ENCODE results near the gene RAB40C.

The RAB40C gene

DNA sequence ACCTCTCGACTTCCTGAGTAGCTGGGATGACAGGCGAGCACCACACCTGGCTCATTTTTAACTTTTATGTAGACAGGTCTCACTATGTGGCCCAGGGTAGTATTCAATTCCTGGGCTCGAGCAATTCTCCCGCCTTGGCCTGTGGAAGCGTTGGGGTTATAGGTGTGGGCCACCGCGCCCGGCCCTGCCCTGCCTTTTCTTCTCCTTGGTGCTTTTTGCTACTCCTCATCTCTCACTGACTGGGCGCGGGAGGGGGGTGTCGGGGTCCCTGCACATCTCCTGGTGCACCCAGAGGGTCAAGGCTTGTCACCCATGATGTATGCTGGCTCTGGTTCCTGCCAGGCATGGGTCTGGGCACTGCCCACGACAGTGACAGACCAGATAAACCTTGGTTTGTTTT, 54.7 kb downstream of the RAB40C start:
- Histone ChIP-seq H3K4me2 (ENCODE audit: low read depth, low read length) (no peak overlapping the region), H3F3A (ENCODE audit: insufficient read depth, low read length) (peaks cover 34% of the 10 kb centered on the region), H3K9me2 (replicated peaks; ENCODE audit: insufficient read depth, low read length) (no peaks in the 10 kb centered on the region), H3K27ac (ENCODE audit: low read length) (no peak overlapping the region), H2AFZ (ENCODE audit: low read length) (no peak overlapping the region), H3K4me3 (ENCODE audit: low read length) (no peak overlapping the region), H3K9me3 (replicated peaks; ENCODE audit: insufficient read depth, low read length) (no peaks in the 10 kb centered on the region), H3K36me3 (replicated peaks; ENCODE audit: insufficient read depth, low read length) (no peaks in the 10 kb centered on the region), H4K20me1 (ENCODE audit: insufficient read depth, low read length) (no peaks in the 10 kb centered on the region), H3K27me3 (replicated peaks; ENCODE audit: insufficient read depth, low read length) (no peaks in the 10 kb centered on the region), H3K4me1 (ENCODE audit: low read length) (0 out of 2 replicates have a peak, but pooled peaks cover 8% of the 10 kb centered on the region), H3K79me2 (ENCODE audit: low read length) (peaks cover 78% of the 10 kb centered on the region), H3K9ac (ENCODE audit: low read length) (no peak overlapping the region)
- TF ChIP-seq EZH2phosphoT487 (IDR thresholded peaks at IDR 0.05; ENCODE audit: low read length) (no peak), EZH2 (optimal IDR thresholded peaks at IDR 0.05; ENCODE audit: low read depth, low read length) (no peak)
- TF ChIP-seq, protein P1, sequence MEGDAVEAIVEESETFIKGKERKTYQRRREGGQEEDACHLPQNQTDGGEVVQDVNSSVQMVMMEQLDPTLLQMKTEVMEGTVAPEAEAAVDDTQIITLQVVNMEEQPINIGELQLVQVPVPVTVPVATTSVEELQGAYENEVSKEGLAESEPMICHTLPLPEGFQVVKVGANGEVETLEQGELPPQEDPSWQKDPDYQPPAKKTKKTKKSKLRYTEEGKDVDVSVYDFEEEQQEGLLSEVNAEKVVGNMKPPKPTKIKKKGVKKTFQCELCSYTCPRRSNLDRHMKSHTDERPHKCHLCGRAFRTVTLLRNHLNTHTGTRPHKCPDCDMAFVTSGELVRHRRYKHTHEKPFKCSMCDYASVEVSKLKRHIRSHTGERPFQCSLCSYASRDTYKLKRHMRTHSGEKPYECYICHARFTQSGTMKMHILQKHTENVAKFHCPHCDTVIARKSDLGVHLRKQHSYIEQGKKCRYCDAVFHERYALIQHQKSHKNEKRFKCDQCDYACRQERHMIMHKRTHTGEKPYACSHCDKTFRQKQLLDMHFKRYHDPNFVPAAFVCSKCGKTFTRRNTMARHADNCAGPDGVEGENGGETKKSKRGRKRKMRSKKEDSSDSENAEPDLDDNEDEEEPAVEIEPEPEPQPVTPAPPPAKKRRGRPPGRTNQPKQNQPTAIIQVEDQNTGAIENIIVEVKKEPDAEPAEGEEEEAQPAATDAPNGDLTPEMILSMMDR (IDR thresholded peaks at IDR 0.05; ENCODE audit: low read length): no peak
- no peak for DNase-seq

DNA sequence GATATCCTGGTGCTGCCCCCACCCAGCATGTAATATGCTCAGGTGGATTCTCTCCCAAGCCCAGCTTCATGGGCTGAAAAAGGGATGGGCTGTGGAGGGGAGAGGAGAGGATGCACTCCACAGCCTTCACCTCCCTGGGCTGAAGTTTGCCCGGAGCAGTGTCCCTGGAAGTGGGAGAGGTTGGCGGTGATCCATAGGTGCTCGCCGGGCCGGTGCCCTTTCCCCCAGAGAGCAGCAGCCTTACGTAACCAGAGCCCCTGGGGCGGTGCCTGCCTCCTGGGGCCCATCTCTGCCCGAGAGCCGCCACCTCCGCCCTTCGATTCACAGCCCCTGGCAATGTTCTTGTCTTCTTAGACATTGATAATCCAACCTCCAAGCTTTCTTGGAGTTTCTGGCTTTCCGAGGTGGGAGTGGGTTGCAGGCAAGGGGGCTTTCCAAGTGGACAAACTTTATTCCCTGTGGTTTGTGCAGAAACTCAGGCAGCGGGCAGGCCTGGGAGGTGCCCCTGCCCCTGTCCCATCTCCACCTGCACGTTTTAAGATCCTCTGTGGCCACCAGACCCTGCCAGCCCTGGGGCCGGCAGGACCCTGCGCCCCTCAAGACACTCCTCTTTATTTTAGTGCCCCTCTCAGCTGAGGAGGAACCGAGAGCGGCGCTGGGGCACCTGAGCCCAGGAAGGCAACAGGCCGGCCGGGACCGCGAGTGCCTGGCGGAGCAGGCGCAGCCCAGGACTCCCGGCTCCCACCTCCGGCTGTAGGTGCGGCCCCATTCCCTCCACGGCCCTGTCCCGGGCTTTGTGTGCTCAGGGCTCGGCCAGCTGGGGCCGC, 56.2 kb downstream of the RAB40C start:
- Histone ChIP-seq H3K27ac (ENCODE audit: low read length) (no peak overlapping the region), H3K4me2 (ENCODE audit: low read depth, low read length) (no peak overlapping the region)
- DNase-seq: no peak

DNA sequence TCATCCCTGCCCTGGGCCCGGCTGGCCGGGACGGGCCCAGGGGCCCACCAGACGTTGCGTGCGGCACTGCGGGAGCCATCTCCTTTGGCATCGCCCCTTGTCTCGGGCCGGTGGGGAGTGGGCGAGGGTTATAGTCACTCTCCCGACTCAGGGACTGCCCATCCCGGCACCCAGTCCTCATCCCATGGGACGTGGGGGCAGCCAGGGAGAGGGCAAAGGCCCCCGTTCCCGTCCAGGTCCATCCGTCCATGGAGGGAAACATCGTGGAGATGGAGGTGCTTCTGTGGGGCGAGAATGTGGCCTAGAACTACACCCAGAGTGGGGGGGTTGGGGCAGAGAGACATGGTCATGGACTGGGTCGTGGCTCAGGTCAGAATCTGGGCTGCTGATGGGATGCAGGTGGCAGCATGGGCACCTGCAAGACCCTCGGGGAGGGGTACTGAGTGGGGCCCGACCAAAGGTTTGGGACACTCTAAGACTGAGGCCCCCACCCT, 56.9 kb downstream of the RAB40C start:
- no peaks in the 10 kb centered on the region for H3K27me3 ChIP-seq (replicated peaks; ENCODE audit: insufficient read depth, low read length)
- no peak overlapping the region for H2AFZ ChIP-seq (ENCODE audit: low read length)
- peaks cover 7% of the 10 kb centered on the region; the same call in 1 of the 2 replicates for H3K4me1 ChIP-seq (ENCODE audit: low read length)
- peaks cover 28% of the 10 kb centered on the region for H3F3A ChIP-seq (ENCODE audit: insufficient read depth, low read length)
- no peak overlapping the region for H3K27ac ChIP-seq (ENCODE audit: low read length)
- no peak for TF ChIP-seq EZH2 (optimal IDR thresholded peaks at IDR 0.05; ENCODE audit: low read depth, low read length)
- TF ChIP-seq EZH2phosphoT487 (IDR thresholded peaks at IDR 0.05; ENCODE audit: low read length): no peak
- TF ChIP-seq, protein P1 (IDR thresholded peaks at IDR 0.05; ENCODE audit: low read length): no peak
- peaks cover 82% of the 10 kb centered on the region for H3K79me2 ChIP-seq (ENCODE audit: low read length)
- H3K9me3 ChIP-seq (replicated peaks; ENCODE audit: insufficient read depth, low read length): no peaks in the 10 kb centered on the region
- no peak overlapping the region for H3K9ac ChIP-seq (ENCODE audit: low read length)
- H4K20me1 ChIP-seq (ENCODE audit: insufficient read depth, low read length): no peaks in the 10 kb centered on the region
- no peaks in the 10 kb centered on the region for H3K9me2 ChIP-seq (replicated peaks; ENCODE audit: insufficient read depth, low read length)
- no peak overlapping the region for H3K4me3 ChIP-seq (ENCODE audit: low read length)
- no peaks in the 10 kb centered on the region for H3K36me3 ChIP-seq (replicated peaks; ENCODE audit: insufficient read depth, low read length)
- DNase-seq: no peak
- no peak overlapping the region for H3K4me2 ChIP-seq (ENCODE audit: low read depth, low read length)

More for the DNA sequence above, 56.2 kb downstream of the RAB40C start:
- Histone ChIP-seq H3K27me3 (replicated peaks; ENCODE audit: insufficient read depth, low read length) (no peaks in the 10 kb centered on the region), H3K9me3 (replicated peaks; ENCODE audit: insufficient read depth, low read length) (no peaks in the 10 kb centered on the region), H3F3A (ENCODE audit: insufficient read depth, low read length) (peaks cover 28% of the 10 kb centered on the region), H3K79me2 (ENCODE audit: low read length) (peaks cover 88% of the 10 kb centered on the region), H3K4me1 (ENCODE audit: low read length) (peaks cover 7% of the 10 kb centered on the region; the same call in 1 of the 2 replicates), H3K4me3 (ENCODE audit: low read length) (no peak overlapping the region), H4K20me1 (ENCODE audit: insufficient read depth, low read length) (no peaks in the 10 kb centered on the region), H2AFZ (ENCODE audit: low read length) (no peak overlapping the region), H3K9me2 (replicated peaks; ENCODE audit: insufficient read depth, low read length) (no peaks in the 10 kb centered on the region), H3K36me3 (replicated peaks; ENCODE audit: insufficient read depth, low read length) (no peaks in the 10 kb centered on the region), H3K9ac (ENCODE audit: low read length) (no peak overlapping the region)
- TF ChIP-seq EZH2 (optimal IDR thresholded peaks at IDR 0.05; ENCODE audit: low read depth, low read length) (no peak), EZH2phosphoT487 (IDR thresholded peaks at IDR 0.05; ENCODE audit: low read length) (no peak)
- TF ChIP-seq, protein P1 (IDR thresholded peaks at IDR 0.05; ENCODE audit: low read length): no peak

All from MM.1S (cell line).